ENCODE results near the gene DLGAP5.

DLGAP5 gene

GRCh38 chr14:55180006-55180405 is 11.4 kb downstream of the DLGAP5 start:
- DNase-seq: no peak

- no peak for DNase-seq
Measured at GRCh38 chr14:55170526-55170925, 20.9 kb downstream of the DLGAP5 start.

- DNase-seq: no peak
Measured at GRCh38 chr14:55160989-55161388, 30.4 kb downstream of the DLGAP5 start.

- DNase-seq: no peak
Measured at GRCh38 chr14:55158412-55158811, 33.0 kb downstream of the DLGAP5 start.

- DNase-seq: no peak
Measured at GRCh38 chr14:55157080-55157479, 34.3 kb downstream of the DLGAP5 start.

GRCh38 chr14:55153951-55154350 is 37.4 kb downstream of the DLGAP5 start:
- no peak for DNase-seq

- DNase-seq: no peak
Measured at GRCh38 chr14:55152052-55152753, 39.2 kb downstream of the DLGAP5 start.

GRCh38 chr14:55151601-55152000 is 39.8 kb downstream of the DLGAP5 start:
- DNase-seq: no peak

GRCh38 chr14:55146425-55146824 is 45.0 kb downstream of the DLGAP5 start:
- DNase-seq: no peak

- DNase-seq: no peak
Measured at GRCh38 chr14:55142466-55142865, 48.9 kb downstream of the DLGAP5 start.

- DNase-seq: no peak
Measured at GRCh38 chr14:55141825-55142224, 49.6 kb downstream of the DLGAP5 start.

GRCh38 chr14:55139696-55140509 is 51.5 kb downstream of the DLGAP5 start:
- DNase-seq: no peak

GRCh38 chr14:55139141-55139540 is 52.2 kb downstream of the DLGAP5 start:
- no peak for DNase-seq

- DNase-seq: no peak
Measured at GRCh38 chr14:55138091-55138490, 53.3 kb downstream of the DLGAP5 start.

GRCh38 chr14:55136885-55137786 is 54.2 kb downstream of the DLGAP5 start:
- no peak for DNase-seq

GRCh38 chr14:55136241-55136640 is 55.1 kb downstream of the DLGAP5 start:
- no peak for DNase-seq

- DNase-seq: no peak
Measured at GRCh38 chr14:55133416-55133815, 58.0 kb downstream of the DLGAP5 start.

GRCh38 chr14:55131370-55132137 is 59.8 kb downstream of the DLGAP5 start:
- DNase-seq: no peak

GRCh38 chr14:55130196-55130550 is 61.2 kb downstream of the DLGAP5 start:
- no peak for DNase-seq

GRCh38 chr14:55129428-55130195 is 61.8 kb downstream of the DLGAP5 start:
- peak; percentile 42 for DNase-seq

GRCh38 chr14:55129086-55129427 is 62.3 kb downstream of the DLGAP5 start, which contains the start of gene LGALS3:
TSS of gene LGALS3 (plus strand) at chr14:55129252. CDS start at chr14:55137374, 8,122 bp downstream.
- DNase-seq: peak; percentile 8
